ENCODE measurements around the gene MICU2. TPM values are rescaled to one million over a fixed set of nuclear protein-coding genes. Genes with fewer than 3 reads are reported as not detected.

MICU2 gene
- total and polyA plus RNA-seq, 12 donors: 46.7 to 65.5 (median 59.5) TPM

GRCh38 chr13:21573920-21574712 lies 29.9 kb downstream of the MICU2 start:
- H3K4me1 ChIP-seq: peaks cover 0 to 9% (median 6%) of the 10 kb centered on the region in 9 donors
- no peak for ATAC-seq
- no peaks in the 10 kb centered on the region for H3K36me3 ChIP-seq
- WGBS, 2 donors: 61 to 68% methylated on average over 2 of the region's 2 CpGs
- intact Hi-C loops (cut with DNase I): no loop called here
- H3K4me3 ChIP-seq: no peak overlapping the region
- DNase-seq: no peak
- no peaks in the 10 kb centered on the region for H3K9me3 ChIP-seq
- no peak for TF ChIP-seq CTCF (IDR thresholded peaks at IDR 0.05)
- no peak overlapping the region for H3K27ac ChIP-seq
- no peaks in the 10 kb centered on the region for H3K27me3 ChIP-seq

- ATAC-seq: no peak
- H3K27me3 ChIP-seq: no peaks in the 10 kb centered on the region
- peaks cover 0 to 25% (median 2%) of the 10 kb centered on the region in 9 donors for H3K36me3 ChIP-seq
- no peak overlapping the region for H3K27ac ChIP-seq
- TF ChIP-seq CTCF (IDR thresholded peaks at IDR 0.05): no peak
- no peaks in the 10 kb centered on the region for H3K9me3 ChIP-seq
- H3K4me3 ChIP-seq: no peak overlapping the region
- no peak for DNase-seq
- intact Hi-C loops (cut with DNase I): no loop called here
- peaks cover 0 to 9% (median 6%) of the 10 kb centered on the region in 9 donors for H3K4me1 ChIP-seq
- WGBS, 2 donors: 94 to 98% methylated on average over 3 of the region's 3 CpGs
Observed at GRCh38 chr13:21569686-21570085, 34.3 kb downstream of the MICU2 start.

GRCh38 chr13:21568854-21569253 lies 35.1 kb downstream of the MICU2 start:
- no peak for TF ChIP-seq CTCF (IDR thresholded peaks at IDR 0.05)
- Histone ChIP-seq H3K4me1 (peaks cover 0 to 9% (median 6%) of the 10 kb centered on the region in 9 donors), H3K36me3 (peaks cover 0 to 33% (median 11%) of the 10 kb centered on the region in 9 donors), H3K27ac (no peak overlapping the region), H3K27me3 (no peaks in the 10 kb centered on the region), H3K4me3 (no peak overlapping the region), H3K9me3 (no peaks in the 10 kb centered on the region)
- DNase-seq (no peak), ATAC-seq (no peak)
- intact Hi-C loops (cut with DNase I): no loop called here
- 97 to 98% methylated on average over 5 of the region's 5 CpGs for WGBS, 2 donors

- 60 to 78% methylated on average over 2 of the region's 2 CpGs for WGBS, 2 donors
- H3K4me3 ChIP-seq: no peak overlapping the region
- H3K36me3 ChIP-seq: peaks cover 0 to 44% (median 14%) of the 10 kb centered on the region in 9 donors
- H3K9me3 ChIP-seq: no peaks in the 10 kb centered on the region
- H3K27me3 ChIP-seq: no peaks in the 10 kb centered on the region
- no peak for DNase-seq
- no peak for ATAC-seq
- TF ChIP-seq CTCF (IDR thresholded peaks at IDR 0.05): no peak
- H3K4me1 ChIP-seq: peaks cover 0 to 9% (median 4%) of the 10 kb centered on the region in 9 donors
- H3K27ac ChIP-seq: no peak overlapping the region
- intact Hi-C loops (cut with DNase I): no loop called here
Observed at GRCh38 chr13:21567714-21568113, 36.3 kb downstream of the MICU2 start.

Measured in heart right ventricle (tissue), 16 donors.